K562 (cell line): ENCODE results near the gene CRADD. TPM values are rescaled to one million over a fixed set of nuclear protein-coding genes. Genes with fewer than 3 reads are reported as not detected.

Experiments used
- ARID1B ChIP-seq: fragments of 450-650 bp; IDR thresholded peaks from 2 replicates; pipeline ENCODE4 v1.6.1; 2016; ENCODE audit warnings: antibody characterized with exemption, mild to moderate bottlenecking, inconsistent platforms
- CHD2 ChIP-seq: IDR thresholded peaks from 2 replicates; pipeline ENCODE4 v1.6.1; 2011; ENCODE audit warnings: low read depth, low read length
- MCM2 ChIP-seq: fragments of 450-650 bp; IDR thresholded peaks from 2 replicates; pipeline ENCODE4 v1.6.1; 2017; ENCODE audit warnings: low read depth, mild to moderate bottlenecking
- MYNN ChIP-seq, 2 experiments: sonication (generic); formaldehyde crosslinking in 1 of 2; IDR thresholded peaks; 2 replicates each; pipeline versions ENCODE4 v1.5.0 to v1.6.1; 2016 to 2020; ENCODE audit warnings: antibody characterized with exemption in 1 of 2, missing genetic modification reagents in 1 of 2
- PHF20 ChIP-seq: fragments of 450-650 bp; IDR thresholded peaks from 2 replicates; pipeline ENCODE4 v1.6.1; 2018; ENCODE audit not compliant: partially characterized antibody
- SREBF2 ChIP-seq: sonication (generic); formaldehyde crosslinking; IDR thresholded peaks from 2 replicates; pipeline ENCODE4 v1.4.0; 2020; ENCODE audit warnings: mild to moderate bottlenecking, missing genetic modification reagents
- TFAM ChIP-seq: fragments of 250-450 bp; sonication (Bioruptor Pico); conservative IDR thresholded peaks from 2 replicates; pipeline ENCODE4 v1.5.0; 2021; ENCODE audit warnings: mild to moderate bottlenecking, moderate library complexity
- ZNF699 ChIP-seq: fragments of 250-450 bp; sonication (Bioruptor Pico); IDR thresholded peaks from 2 replicates; pipeline ENCODE4 v1.8.0; 2021; ENCODE audit warnings: mild to moderate bottlenecking, moderate library complexity; ENCODE audit not compliant: insufficient replicate concordance
- ZSCAN32 ChIP-seq: fragments of 450-650 bp; formaldehyde crosslinking; IDR thresholded peaks from 2 replicates; pipeline ENCODE4 v1.4.0; 2020; ENCODE audit warnings: mild to moderate bottlenecking, moderate library complexity
- polyA plus RNA-seq, 8 experiments: library from polyadenylated mRNA; depleted of rRNA in 4 of 8; stranded (reverse) in 5 of 8; unstranded in 3 of 8; fragments of >200 nt; fragmentation: Nextera tagmentation in 2 of 8; fragmentation: Illumina TruSeq in 1 of 8; extraction: Ambion mirVana in 2 of 8; extraction: Trizol in 1 of 8; gene quantifications; 2 replicates each; pipeline versions ENCODE4 v1.2.1 to v1.2.3, GENCODE V29; 2011 to 2014; ENCODE audit warnings: inconsistent platforms in 1 of 8, missing spikeins in 1 of 8
- total RNA-seq, 7 experiments: library from RNA; depleted of rRNA in 6 of 7; stranded (reverse); fragments of >200 nt in 6 of 7; fragmentation: Illumina TruSeq in 2 of 7; extraction: Trizol in 2 of 7; gene quantifications; 2 replicates each; pipeline versions ENCODE4 v1.2.1 to v1.2.3, GENCODE V29; 2011 to 2021; ENCODE audit warnings: low replicate concordance in 1 of 7
- TF ChIP-seq, protein P1 (sequence below): sonication (generic); formaldehyde crosslinking; IDR thresholded peaks from 2 replicates; pipeline ENCODE4 v1.8.0; 2023; ENCODE audit warnings: missing genetic modification reagents, mild to moderate bottlenecking, borderline replicate concordance
- TF ChIP-seq, protein P2 (sequence below), 2 experiments: fragments of 200-800 bp in 1 of 2; sonication (Bioruptor generic) in 1 of 2; sonication (generic) in 1 of 2; formaldehyde crosslinking in 1 of 2; IDR thresholded peaks in 1 of 2; conservative IDR thresholded peaks in 1 of 2; 2 replicates each; pipeline versions ENCODE4 v1.5.0 to v1.6.1; 2016 to 2020; ENCODE audit warnings: missing compliant biosample characterization in 1 of 2, missing genetic modification characterization in 1 of 2, missing genetic modification reagents in 1 of 2
- TF ChIP-seq, protein P3 (sequence below): sonication (generic); formaldehyde crosslinking; IDR thresholded peaks from 2 replicates; pipeline ENCODE4 v1.8.1; 2023; ENCODE audit warnings: mild to moderate bottlenecking, missing genetic modification reagents
- TF ChIP-seq, protein P4 (sequence below): fragments of 250-450 bp; sonication (Bioruptor Pico); IDR thresholded peaks from 2 replicates; pipeline ENCODE4 v1.6.1; 2021; ENCODE audit warnings: mild to moderate bottlenecking
- TF ChIP-seq, protein P5 (sequence below): fragments of 450-650 bp; formaldehyde crosslinking; IDR thresholded peaks from 2 replicates; pipeline ENCODE4 v1.4.0; 2020; ENCODE audit warnings: mild to moderate bottlenecking, mixed read lengths
- TF ChIP-seq, protein P6 (sequence below), 2 experiments: fragments of 450-650 bp in 1 of 2; sonication (generic) in 1 of 2; formaldehyde crosslinking in 1 of 2; IDR thresholded peaks in 1 of 2; conservative IDR thresholded peaks in 1 of 2; 2 replicates each; pipeline versions ENCODE4 v1.6.1 to v1.8.1; 2016 to 2023; ENCODE audit warnings: mild to moderate bottlenecking in 2 of 2, moderate library complexity in 2 of 2, inconsistent platforms in 1 of 2, missing genetic modification reagents in 1 of 2

The CRADD gene
- total and polyA plus RNA-seq, 9 of the 15 experiments (the other 6 are each of a cell fraction or from before 2014, with no cell fraction given) = 20.5 to 41.1 (median 25.9) TPM

DNA sequence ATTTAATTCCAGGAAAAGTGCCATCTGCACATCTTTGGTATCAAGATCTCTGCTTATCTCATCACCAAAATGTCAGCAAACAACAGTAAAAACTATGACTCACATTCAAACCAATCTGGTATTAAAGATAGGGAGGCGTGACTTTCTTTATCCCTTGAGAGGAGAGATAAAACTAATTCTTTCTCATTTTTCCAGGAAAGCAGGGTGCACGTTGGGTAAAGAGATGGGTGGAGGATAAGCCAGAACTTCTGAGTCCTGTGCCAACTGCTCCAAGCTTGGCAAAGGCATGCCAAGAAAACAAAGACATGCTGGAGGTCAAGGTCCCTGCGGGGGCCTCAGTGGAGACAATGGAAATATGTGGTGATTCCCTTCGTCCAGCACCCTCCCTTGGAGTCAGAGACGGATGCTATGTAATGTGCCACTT is 245.4 kb downstream of the CRADD start (continued):
- TF ChIP-seq, protein P1, sequence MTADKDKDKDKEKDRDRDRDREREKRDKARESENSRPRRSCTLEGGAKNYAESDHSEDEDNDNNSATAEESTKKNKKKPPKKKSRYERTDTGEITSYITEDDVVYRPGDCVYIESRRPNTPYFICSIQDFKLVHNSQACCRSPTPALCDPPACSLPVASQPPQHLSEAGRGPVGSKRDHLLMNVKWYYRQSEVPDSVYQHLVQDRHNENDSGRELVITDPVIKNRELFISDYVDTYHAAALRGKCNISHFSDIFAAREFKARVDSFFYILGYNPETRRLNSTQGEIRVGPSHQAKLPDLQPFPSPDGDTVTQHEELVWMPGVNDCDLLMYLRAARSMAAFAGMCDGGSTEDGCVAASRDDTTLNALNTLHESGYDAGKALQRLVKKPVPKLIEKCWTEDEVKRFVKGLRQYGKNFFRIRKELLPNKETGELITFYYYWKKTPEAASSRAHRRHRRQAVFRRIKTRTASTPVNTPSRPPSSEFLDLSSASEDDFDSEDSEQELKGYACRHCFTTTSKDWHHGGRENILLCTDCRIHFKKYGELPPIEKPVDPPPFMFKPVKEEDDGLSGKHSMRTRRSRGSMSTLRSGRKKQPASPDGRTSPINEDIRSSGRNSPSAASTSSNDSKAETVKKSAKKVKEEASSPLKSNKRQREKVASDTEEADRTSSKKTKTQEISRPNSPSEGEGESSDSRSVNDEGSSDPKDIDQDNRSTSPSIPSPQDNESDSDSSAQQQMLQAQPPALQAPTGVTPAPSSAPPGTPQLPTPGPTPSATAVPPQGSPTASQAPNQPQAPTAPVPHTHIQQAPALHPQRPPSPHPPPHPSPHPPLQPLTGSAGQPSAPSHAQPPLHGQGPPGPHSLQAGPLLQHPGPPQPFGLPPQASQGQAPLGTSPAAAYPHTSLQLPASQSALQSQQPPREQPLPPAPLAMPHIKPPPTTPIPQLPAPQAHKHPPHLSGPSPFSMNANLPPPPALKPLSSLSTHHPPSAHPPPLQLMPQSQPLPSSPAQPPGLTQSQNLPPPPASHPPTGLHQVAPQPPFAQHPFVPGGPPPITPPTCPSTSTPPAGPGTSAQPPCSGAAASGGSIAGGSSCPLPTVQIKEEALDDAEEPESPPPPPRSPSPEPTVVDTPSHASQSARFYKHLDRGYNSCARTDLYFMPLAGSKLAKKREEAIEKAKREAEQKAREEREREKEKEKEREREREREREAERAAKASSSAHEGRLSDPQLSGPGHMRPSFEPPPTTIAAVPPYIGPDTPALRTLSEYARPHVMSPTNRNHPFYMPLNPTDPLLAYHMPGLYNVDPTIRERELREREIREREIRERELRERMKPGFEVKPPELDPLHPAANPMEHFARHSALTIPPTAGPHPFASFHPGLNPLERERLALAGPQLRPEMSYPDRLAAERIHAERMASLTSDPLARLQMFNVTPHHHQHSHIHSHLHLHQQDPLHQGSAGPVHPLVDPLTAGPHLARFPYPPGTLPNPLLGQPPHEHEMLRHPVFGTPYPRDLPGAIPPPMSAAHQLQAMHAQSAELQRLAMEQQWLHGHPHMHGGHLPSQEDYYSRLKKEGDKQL = no peak
- TF ChIP-seq MCM2 = no peak
- TF ChIP-seq, protein P2, sequence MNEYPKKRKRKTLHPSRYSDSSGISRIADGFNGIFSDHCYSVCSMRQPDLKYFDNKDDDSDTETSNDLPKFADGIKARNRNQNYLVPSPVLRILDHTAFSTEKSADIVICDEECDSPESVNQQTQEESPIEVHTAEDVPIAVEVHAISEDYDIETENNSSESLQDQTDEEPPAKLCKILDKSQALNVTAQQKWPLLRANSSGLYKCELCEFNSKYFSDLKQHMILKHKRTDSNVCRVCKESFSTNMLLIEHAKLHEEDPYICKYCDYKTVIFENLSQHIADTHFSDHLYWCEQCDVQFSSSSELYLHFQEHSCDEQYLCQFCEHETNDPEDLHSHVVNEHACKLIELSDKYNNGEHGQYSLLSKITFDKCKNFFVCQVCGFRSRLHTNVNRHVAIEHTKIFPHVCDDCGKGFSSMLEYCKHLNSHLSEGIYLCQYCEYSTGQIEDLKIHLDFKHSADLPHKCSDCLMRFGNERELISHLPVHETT (CRISPR knock-in tag; conservative IDR thresholded peaks at IDR 0.05 in 1 of 2, IDR thresholded peaks at IDR 0.05 in 1 of 2) = peak in 1 of 2 experiments; percentile 80; a peak in 2 of 4 replicates
- TF ChIP-seq SREBF2 = no peak
- no peak for TF ChIP-seq PHF20
- TF ChIP-seq, protein P3, sequence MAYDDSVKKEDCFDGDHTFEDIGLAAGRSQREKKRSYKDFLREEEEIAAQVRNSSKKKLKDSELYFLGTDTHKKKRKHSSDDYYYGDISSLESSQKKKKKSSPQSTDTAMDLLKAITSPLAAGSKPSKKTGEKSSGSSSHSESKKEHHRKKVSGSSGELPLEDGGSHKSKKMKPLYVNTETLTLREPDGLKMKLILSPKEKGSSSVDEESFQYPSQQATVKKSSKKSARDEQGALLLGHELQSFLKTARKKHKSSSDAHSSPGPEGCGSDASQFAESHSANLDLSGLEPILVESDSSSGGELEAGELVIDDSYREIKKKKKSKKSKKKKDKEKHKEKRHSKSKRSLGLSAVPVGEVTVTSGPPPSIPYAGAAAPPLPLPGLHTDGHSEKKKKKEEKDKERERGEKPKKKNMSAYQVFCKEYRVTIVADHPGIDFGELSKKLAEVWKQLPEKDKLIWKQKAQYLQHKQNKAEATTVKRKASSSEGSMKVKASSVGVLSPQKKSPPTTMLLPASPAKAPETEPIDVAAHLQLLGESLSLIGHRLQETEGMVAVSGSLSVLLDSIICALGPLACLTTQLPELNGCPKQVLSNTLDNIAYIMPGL (CRISPR knock-in tag) = no peak
- TF ChIP-seq MYNN (IDR thresholded peaks at IDR 0.05) = no peak
- no peak for TF ChIP-seq MYNN (CRISPR knock-in tag; IDR thresholded peaks at IDR 0.05)
- no peak for TF ChIP-seq TFAM (CRISPR knock-in tag)
- TF ChIP-seq, protein P4, sequence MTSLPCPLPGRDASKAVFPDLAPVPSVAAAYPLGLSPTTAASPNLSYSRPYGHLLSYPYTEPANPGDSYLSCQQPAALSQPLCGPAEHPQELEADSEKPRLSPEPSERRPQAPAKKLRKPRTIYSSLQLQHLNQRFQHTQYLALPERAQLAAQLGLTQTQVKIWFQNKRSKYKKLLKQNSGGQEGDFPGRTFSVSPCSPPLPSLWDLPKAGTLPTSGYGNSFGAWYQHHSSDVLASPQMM (CRISPR knock-in tag) = no peak
- no peak for TF ChIP-seq ZSCAN32 (CRISPR knock-in tag)
- no peak for TF ChIP-seq ZNF699 (CRISPR knock-in tag)
- TF ChIP-seq, protein P5, sequence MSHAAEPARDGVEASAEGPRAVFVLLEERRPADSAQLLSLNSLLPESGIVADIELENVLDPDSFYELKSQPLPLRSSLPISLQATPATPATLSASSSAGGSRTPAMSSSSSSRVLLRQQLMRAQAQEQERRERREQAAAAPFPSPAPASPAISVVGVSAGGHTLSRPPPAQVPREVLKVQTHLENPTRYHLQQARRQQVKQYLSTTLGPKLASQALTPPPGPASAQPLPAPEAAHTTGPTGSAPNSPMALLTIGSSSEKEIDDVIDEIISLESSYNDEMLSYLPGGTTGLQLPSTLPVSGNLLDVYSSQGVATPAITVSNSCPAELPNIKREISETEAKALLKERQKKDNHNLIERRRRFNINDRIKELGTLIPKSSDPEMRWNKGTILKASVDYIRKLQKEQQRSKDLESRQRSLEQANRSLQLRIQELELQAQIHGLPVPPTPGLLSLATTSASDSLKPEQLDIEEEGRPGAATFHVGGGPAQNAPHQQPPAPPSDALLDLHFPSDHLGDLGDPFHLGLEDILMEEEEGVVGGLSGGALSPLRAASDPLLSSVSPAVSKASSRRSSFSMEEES (CRISPR knock-in tag) = no peak
- TF ChIP-seq ARID1B = peak; percentile 97
- no peak for TF ChIP-seq CHD2
- TF ChIP-seq, protein P6, sequence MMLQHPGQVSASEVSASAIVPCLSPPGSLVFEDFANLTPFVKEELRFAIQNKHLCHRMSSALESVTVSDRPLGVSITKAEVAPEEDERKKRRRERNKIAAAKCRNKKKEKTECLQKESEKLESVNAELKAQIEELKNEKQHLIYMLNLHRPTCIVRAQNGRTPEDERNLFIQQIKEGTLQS (IDR thresholded peaks at IDR 0.05) = peak; percentile 91
- TF ChIP-seq, protein P6 (CRISPR knock-in tag; conservative IDR thresholded peaks at IDR 0.05) = no peak
